ENCODE measurements around the gene UQCC2. TPM values are rescaled to one million over a fixed set of nuclear protein-coding genes. Genes with fewer than 3 reads are reported as not detected.

The UQCC2 gene
- total and polyA plus RNA-seq, 2 of the 8 experiments (the other 6 are each of a cell fraction or from before 2014, with no cell fraction given) = 52.1 to 104 TPM

DNA sequence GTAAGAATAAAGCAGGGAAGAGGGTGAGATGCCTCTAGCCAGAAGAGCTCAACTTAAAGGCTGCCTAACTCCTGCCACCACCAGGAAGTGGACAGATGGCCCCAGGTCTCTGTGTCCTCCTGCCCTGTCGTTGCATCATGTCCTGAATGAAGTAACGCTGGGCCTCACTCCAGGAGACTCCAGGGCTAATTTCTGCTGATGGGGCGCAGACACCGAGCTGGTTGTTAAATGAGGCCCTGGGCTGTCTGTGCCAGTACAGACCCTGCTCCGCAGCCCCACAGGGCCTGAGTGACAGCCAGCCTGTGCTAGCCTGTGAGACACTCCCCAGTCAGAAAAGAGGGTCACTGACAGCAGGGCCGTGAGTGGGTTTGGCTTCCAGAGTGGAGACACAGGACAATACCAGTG, 28.7 kb upstream of the UQCC2 start (continued):
- TF ChIP-seq, protein P1, sequence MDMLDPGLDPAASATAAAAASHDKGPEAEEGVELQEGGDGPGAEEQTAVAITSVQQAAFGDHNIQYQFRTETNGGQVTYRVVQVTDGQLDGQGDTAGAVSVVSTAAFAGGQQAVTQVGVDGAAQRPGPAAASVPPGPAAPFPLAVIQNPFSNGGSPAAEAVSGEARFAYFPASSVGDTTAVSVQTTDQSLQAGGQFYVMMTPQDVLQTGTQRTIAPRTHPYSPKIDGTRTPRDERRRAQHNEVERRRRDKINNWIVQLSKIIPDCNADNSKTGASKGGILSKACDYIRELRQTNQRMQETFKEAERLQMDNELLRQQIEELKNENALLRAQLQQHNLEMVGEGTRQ (IDR thresholded peaks at IDR 0.05; ENCODE audit: low read length) = no peak
- TF ChIP-seq PHF8 (conservative IDR thresholded peaks at IDR 0.05; ENCODE audit: low read depth, low read length) = no peak
